GM08714 (cell line): Measurements from ENCODE around the gene NCOA1.

Experiments used
- H3K4me3 ChIP-seq: fragments of 200-500 bp; sonication (Bioruptor generic); 2 replicates; pipeline ENCODE4 v1.5.1; 2014; ENCODE audit warnings: mild to moderate bottlenecking, low read length, inconsistent platforms
- ZNF274 ChIP-seq: IDR thresholded peaks from 2 replicates; pipeline ENCODE4 v1.6.1; 2012; ENCODE audit warnings: mild to moderate bottlenecking, low read depth, low read length

Gene NCOA1

DNA sequence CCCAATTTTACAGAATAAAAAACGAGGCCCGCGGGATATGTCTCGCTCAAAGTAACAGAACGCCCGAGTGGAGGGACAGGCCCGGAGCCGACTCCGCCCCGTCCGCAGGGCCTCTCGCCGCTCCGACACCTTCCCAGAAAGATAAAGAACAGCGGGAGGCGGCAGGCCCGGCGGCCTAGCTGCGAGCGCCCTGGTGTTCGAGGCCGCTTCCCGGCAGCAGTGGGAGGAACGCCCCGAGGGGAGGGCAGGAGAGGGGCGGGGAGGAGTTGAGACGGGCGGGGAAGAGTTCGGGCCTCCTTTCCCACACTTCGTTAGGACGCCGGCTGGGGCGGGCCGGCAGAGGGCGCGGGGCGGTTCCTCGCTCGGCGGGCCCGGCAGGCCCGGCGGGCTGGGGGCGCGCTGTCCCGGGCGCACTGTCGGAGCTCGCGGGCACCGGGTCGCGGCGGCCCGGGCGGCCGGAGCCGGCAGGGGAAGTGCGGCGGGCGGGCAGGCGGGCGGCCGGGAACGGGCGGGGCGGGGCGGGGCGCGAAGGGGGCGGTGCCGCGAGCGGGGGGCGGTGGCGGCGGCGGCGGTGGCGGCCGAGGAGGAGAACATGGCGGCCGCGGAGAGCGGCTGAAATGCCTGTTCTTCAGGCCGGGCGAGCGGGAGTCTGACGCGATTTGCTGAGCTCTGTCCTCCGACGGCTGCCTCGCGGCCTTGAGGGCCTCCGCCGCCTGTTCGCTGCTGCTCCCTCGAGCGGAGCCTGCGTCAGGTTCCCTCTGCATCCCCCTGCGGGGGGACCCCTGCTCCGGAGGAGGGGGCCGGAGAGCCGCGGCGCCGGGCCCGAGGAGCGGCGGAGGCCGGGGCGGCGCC is at the start of gene NCOA1:
TSS of gene NCOA1 (plus strand) at position 565 of the 852 bp plus-strand sequence. CDS start 167,424 bp downstream, outside the sequence.
- TF ChIP-seq ZNF274: no peak
- H3K4me3 ChIP-seq: peak within 1 kb of the TSS; percentile 87

DNA sequence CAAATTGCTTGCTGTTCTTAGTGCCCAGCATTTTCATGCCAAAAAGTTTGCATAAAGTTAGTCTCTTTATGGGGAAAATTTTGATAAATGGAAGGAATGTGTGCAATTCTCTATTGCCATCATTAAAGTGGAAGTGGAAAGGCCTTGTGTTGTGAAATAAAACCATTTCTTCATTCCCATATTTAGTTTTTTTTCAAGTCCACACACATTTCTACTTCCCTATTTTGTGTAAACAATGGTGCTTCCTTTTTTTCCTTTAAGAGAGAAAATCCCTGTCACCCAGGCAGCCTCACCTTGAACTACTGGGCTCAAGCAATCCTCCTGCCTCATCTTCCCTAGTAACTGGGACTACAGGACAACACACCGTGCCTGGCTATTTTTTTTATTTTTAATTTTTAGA is 42.3 kb upstream of the NCOA1 start:
- no peak overlapping the region for H3K4me3 ChIP-seq
- TF ChIP-seq ZNF274: no peak

- no peak overlapping the region for H3K4me3 ChIP-seq
- TF ChIP-seq ZNF274: no peak
Measured at GRCh38 chr2:24449344-24449743, 41.7 kb upstream of the NCOA1 start.

DNA sequence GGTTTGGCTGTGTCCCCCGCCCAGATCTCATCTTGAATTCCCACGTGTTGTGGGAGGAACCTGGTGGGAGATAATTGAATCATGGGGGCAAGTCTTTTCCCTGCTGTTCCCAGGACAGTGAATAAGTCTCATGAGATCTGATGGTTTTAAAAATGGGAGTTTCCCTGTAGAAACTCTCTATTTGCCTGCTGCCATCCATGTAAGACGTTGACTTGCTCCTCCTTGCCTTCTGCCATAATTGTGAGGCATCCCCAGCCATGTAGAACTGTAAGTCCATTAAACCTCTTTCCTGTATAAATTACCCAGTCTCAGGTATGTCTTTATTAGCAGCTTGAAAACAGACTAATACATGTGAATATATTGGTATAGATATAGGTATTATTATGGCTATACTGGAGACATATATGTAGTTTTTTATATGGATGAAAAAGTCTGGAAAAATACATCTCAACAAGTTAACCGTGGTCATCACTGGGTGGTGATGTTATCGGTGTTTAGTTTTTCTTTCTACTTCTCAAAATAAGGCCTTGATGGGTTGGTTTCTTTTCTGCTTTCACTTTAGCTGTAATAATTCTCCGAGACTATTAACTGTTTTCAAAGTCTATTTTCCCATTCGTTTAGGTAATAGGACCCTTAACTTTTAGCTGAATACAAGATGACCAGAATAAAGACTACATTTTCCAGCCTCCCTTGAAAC is 39.1 kb upstream of the NCOA1 start:
- H3K4me3 ChIP-seq: no peak overlapping the region
- no peak for TF ChIP-seq ZNF274

- no peak overlapping the region for H3K4me3 ChIP-seq
- no peak for TF ChIP-seq ZNF274
Measured at GRCh38 chr2:24452502-24452885, 38.6 kb upstream of the NCOA1 start.

DNA sequence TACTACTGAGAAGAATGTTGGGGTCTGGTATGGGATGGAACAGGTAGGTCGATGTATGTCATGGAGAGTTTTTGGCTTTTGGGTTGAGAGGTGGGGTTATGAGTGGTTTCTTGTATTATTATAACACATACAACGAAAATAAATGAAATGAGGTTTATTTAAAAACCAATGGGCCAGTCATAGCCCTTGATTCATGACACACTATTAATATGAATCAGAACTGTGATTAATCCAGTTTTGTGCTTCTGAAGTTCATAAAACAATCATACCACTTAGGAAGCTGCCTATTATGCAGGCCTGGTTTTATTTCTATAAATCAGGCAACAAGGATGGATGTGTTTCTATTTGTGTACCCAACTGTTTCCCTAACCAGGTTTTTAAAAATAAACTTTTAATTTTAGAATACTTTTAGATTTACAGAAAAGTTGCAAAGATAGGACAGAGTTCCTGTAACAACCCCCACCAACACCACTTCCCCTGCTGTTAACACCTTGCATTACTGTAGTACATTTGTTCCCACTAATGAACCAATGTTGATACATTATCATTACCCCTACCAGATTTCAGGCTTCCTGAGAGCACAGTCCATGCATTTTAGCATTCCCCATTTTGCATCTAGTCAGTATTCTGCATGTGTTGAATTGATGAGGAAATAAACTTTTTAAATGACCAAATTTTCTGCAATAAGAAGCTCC is 37.5 kb upstream of the NCOA1 start:
- no peak for TF ChIP-seq ZNF274

DNA sequence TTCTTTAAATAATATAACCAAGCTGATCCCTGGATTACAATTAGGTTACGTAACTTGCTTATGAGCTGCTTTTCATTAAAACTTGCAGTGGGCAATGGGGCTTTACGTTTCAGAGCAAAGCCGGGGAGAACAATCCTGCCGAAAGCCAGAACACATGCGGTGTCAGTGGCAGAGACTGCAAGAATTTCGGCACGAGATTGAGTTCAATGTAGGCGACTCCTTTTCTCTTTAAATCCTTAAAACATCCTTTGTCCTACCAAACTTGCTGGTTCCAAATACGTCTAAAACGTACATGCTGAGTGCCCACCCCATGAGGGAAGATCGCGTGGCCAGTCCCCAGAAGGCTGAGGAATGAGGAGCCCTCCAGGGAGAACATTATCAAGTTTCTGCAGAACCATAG is 36.8 kb upstream of the NCOA1 start:
- TF ChIP-seq ZNF274: no peak
- H3K4me3 ChIP-seq: no peak overlapping the region

More for the DNA sequence above, 37.5 kb upstream of the NCOA1 start:
- no peak overlapping the region for H3K4me3 ChIP-seq

DNA sequence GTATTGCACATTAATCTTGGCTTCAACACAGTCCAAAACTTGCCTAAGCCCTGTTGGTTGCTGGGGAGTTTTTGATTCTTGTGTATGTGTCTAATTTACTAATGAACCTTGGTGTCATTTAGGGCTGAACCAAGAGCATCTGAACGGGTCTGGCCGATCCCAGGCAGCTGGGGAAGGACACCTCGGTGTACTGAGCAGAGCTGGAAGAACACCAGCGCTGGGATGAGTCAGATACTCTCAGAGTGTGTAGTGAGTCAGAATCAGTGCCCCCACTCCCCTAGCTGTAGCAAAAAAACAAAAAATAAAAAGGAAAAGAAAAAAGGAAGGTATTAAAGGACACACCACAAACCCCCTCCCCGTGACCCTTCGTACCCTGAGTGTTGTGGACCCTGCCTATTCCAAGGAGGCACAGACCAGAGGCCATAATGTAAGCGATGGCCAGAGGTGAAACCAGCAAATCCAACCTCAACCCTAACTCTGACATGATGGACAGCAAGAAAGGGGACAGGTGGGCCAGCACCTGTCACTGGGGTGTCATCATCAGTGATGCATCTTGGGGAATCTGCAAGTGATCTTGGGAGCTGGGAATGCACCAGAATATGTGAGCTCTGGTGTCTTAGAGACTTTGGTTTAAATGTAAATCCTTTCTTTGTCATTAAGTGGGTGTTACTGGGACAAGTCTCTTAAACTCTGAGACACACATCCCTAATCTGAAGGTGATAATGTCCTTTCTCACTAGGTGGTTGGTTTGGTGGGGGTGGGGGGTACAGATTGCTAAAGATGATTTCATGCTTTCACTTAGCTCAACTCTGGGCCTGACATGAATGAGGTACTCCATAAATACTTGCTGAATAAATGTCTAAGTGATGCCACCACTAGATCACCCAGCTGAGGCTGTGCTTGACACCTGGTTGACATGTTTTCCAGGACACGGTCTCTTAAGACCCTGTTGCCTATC is 34.2 kb upstream of the NCOA1 start:
- TF ChIP-seq ZNF274: no peak
- H3K4me3 ChIP-seq: no peak overlapping the region

- no peak overlapping the region for H3K4me3 ChIP-seq
- no peak for TF ChIP-seq ZNF274
Measured at GRCh38 chr2:24457696-24458386, 33.2 kb upstream of the NCOA1 start.

DNA sequence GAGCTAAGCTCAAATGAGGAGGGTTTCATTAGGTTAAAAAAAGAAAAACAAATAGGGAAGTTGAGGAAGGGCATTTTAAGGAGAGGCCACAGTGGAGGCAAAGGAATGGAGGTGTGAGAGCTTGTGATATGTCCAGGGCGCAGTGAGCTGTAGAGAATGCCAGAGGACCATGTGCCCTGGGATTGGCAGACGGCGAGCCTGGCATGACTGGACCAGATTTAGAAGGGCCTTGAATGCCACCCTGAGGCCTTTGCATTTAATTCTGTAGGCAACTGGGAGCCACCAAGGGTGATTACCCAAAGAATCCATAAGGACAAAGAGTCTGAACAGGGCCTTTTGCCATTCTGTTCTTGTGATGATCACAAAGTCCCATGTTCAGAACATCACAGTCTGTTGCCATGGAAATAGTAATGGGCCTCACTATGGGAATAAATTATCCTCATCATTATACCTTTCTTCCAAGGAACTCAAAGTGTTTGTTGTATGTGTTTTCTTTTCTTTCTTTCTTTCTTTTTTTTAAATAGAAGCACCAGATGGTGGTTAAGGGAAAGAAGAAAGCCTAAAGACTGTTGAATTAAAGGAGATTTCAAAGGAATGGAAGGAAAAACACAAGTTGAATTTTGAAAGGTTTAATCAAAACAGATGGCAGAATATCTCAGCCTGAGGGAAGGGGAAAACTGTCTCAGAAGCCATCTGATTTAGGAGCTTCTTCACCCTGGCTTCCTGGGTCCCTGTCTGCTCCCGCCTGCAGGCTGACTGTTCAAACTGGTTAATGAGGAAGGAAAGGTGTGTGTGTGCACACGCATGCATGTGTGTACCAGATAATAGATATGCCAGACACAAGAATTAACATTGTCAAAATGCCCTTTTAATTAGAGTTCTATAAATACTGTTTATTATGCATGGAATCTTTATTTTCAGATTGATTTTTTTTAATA is 31.6 kb upstream of the NCOA1 start:
- TF ChIP-seq ZNF274: no peak
- no peak overlapping the region for H3K4me3 ChIP-seq

DNA sequence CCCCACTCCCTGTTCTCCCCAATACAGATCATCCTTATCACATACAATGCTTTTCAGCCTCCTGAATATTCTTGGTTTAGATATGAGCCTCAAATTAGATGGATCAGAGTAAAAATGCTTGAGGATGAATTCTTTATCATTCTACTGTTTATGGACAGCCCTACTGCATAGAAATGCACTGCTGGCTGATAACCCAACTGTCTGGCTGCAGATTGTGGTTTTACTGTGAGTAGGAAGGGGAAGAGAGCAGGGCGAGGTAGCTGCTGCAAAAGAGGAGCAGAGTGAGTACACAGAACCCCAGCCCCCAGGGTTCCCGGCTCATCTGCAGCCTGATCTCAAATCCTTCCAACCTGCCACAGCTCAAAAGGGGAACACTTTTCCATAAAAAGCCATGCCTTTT is 29.4 kb upstream of the NCOA1 start:
- no peak for TF ChIP-seq ZNF274
- no peak overlapping the region for H3K4me3 ChIP-seq

DNA sequence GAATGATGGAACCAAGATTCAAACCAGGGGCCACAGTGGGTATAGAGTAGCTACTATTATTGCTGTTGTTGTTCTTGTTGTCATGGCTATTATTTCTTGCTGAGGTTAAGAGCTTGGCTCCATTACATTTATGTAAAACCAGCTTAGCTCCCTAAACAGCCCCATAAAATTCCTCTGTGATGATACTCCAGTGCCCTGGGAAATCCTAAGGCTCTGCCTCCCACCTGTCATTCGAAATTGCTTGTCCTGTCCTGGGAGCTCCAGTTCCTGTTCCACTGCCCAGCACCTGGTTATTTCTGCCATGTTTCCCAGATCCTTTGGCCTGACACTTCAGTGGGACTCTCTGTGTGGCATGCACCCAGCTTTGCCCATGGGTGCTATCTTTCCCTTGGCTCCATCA is 27.8 kb upstream of the NCOA1 start:
- no peak for TF ChIP-seq ZNF274
- H3K4me3 ChIP-seq: no peak overlapping the region
